ENCODE measurements around the gene COL10A1. TPM values are rescaled to one million over a fixed set of nuclear protein-coding genes. Genes with fewer than 3 reads are reported as not detected.

The COL10A1 gene
- total RNA-seq, 4 donors from 2014 or later = not detected

GRCh38 chr6:116084284-116084683, 41.6 kb downstream of the COL10A1 start:
- no peak for TF ChIP-seq CTCF (IDR thresholded peaks at IDR 0.05)
- no peak for TF ChIP-seq POLR2A (IDR thresholded peaks at IDR 0.05)

GRCh38 chr6:116083052-116083451, 42.9 kb downstream of the COL10A1 start:
- no peaks in the 10 kb centered on the region for H3K4me1 ChIP-seq
- TF ChIP-seq POLR2A (IDR thresholded peaks at IDR 0.05) (no peak), CTCF (IDR thresholded peaks at IDR 0.05) (no peak)
- H3K27me3 ChIP-seq = no peaks in the 10 kb centered on the region
- no peak overlapping the region for H3K27ac ChIP-seq
- H3K4me3 ChIP-seq = no peak overlapping the region
- no peaks in the 10 kb centered on the region for H3K36me3 ChIP-seq
- DNase-seq = no peak
- H3K9me3 ChIP-seq = no peaks in the 10 kb centered on the region

More at GRCh38 chr6:116084284-116084683, 41.6 kb downstream of the COL10A1 start:
- H3K27ac ChIP-seq = no peak overlapping the region
- no peaks in the 10 kb centered on the region for H3K9me3 ChIP-seq
- no peaks in the 10 kb centered on the region for H3K36me3 ChIP-seq
- no peaks in the 10 kb centered on the region for H3K4me1 ChIP-seq
- H3K27me3 ChIP-seq = no peaks in the 10 kb centered on the region
- no peak overlapping the region for H3K4me3 ChIP-seq
- DNase-seq = no peak

GRCh38 chr6:116078945-116079344, 47.0 kb downstream of the COL10A1 start:
- TF ChIP-seq POLR2A (IDR thresholded peaks at IDR 0.05) = no peak
- TF ChIP-seq CTCF (IDR thresholded peaks at IDR 0.05) = no peak
- Histone ChIP-seq H3K9me3 (no peaks in the 10 kb centered on the region), H3K36me3 (no peaks in the 10 kb centered on the region), H3K27me3 (no peaks in the 10 kb centered on the region), H3K27ac (no peak overlapping the region), H3K4me1 (no peaks in the 10 kb centered on the region), H3K4me3 (no peak overlapping the region)
- DNase-seq = no peak

GRCh38 chr6:116078522-116078921, 47.4 kb downstream of the COL10A1 start:
- H3K27me3 ChIP-seq = no peaks in the 10 kb centered on the region
- no peak for TF ChIP-seq CTCF (IDR thresholded peaks at IDR 0.05)

GRCh38 chr6:116074732-116075390, 51.1 kb downstream of the COL10A1 start:
- no peak for DNase-seq
- TF ChIP-seq POLR2A (IDR thresholded peaks at IDR 0.05) (no peak), CTCF (IDR thresholded peaks at IDR 0.05) (no peak)
- Histone ChIP-seq H3K9me3 (no peaks in the 10 kb centered on the region), H3K4me3 (no peak overlapping the region), H3K27ac (no peak overlapping the region), H3K36me3 (no peaks in the 10 kb centered on the region), H3K27me3 (no peaks in the 10 kb centered on the region), H3K4me1 (no peaks in the 10 kb centered on the region)

More at GRCh38 chr6:116078522-116078921, 47.4 kb downstream of the COL10A1 start:
- Histone ChIP-seq H3K9me3 (no peaks in the 10 kb centered on the region), H3K36me3 (no peaks in the 10 kb centered on the region), H3K27ac (no peak overlapping the region), H3K4me1 (no peaks in the 10 kb centered on the region), H3K4me3 (no peak overlapping the region)
- no peak for DNase-seq

Measured in Peyer's patch (tissue), 4 donors.